ENCODE data around the gene IRF2BP2. TPM values are rescaled to one million over a fixed set of nuclear protein-coding genes. Genes with fewer than 3 reads are reported as not detected.

IRF2BP2 gene
- total and polyA plus RNA-seq, 10 of the 15 experiments (the other 5 are each of a cell fraction or from before 2014, with no cell fraction given) = 7.5 to 114 (median 52.3) TPM

GRCh38 chr1:234607109-234608024, 2.6 kb downstream of the IRF2BP2 start (continued):
- TF ChIP-seq, protein P1, sequence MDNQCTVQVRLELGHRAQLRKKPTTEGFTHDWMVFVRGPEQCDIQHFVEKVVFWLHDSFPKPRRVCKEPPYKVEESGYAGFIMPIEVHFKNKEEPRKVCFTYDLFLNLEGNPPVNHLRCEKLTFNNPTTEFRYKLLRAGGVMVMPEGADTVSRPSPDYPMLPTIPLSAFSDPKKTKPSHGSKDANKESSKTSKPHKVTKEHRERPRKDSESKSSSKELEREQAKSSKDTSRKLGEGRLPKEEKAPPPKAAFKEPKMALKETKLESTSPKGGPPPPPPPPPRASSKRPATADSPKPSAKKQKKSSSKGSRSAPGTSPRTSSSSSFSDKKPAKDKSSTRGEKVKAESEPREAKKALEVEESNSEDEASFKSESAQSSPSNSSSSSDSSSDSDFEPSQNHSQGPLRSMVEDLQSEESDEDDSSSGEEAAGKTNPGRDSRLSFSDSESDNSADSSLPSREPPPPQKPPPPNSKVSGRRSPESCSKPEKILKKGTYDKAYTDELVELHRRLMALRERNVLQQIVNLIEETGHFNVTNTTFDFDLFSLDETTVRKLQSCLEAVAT (IDR thresholded peaks at IDR 0.05) = peak; percentile 80
- TF ChIP-seq ZNF274 (IDR thresholded peaks at IDR 0.05; ENCODE audit: insufficient read depth, insufficient read length) (no peak), ZSCAN29 (IDR thresholded peaks at IDR 0.05) (peak; percentile 33; the same call in 1 of the 2 replicates), PML (IDR thresholded peaks at IDR 0.05; ENCODE audit: low read length) (no peak), MEF2B (IDR thresholded peaks at IDR 0.05; ENCODE audit: partially characterized antibody, poor library complexity, severe bottlenecking) (peak; percentile 74), SMARCA5 (IDR thresholded peaks at IDR 0.05) (peak; percentile 33; the same call in 1 of the 2 replicates), BCL11A (IDR thresholded peaks at IDR 0.05; ENCODE audit: low read depth, low read length) (no peak), EGR1 (IDR thresholded peaks at IDR 0.05; ENCODE audit: borderline replicate concordance in 1 of 2, low read depth in 2 of 2, low read length in 2 of 2) (no peak), CEBPZ (IDR thresholded peaks at IDR 0.05; ENCODE audit: low read depth, low read length) (no peak), USF2 (IDR thresholded peaks at IDR 0.05; ENCODE audit: borderline replicate concordance, low read depth, low read length) (no peak; the same call in 1 of the 2 replicates), CREM (IDR thresholded peaks at IDR 0.05; ENCODE audit: low read depth) (no peak), ASH2L (IDR thresholded peaks at IDR 0.05; ENCODE audit: borderline replicate concordance, low read depth) (no peak), BCLAF1 (IDR thresholded peaks at IDR 0.05) (0 out of 2 replicates have a peak, but pooled peaks have one; percentile 46), YY1 (IDR thresholded peaks at IDR 0.05; ENCODE audit: low read depth, low read length) (no peak), BACH1 (IDR thresholded peaks at IDR 0.05; ENCODE audit: borderline replicate concordance) (no peak), ZNF217 (IDR thresholded peaks at IDR 0.05) (no peak)
- TF ChIP-seq, protein P2, sequence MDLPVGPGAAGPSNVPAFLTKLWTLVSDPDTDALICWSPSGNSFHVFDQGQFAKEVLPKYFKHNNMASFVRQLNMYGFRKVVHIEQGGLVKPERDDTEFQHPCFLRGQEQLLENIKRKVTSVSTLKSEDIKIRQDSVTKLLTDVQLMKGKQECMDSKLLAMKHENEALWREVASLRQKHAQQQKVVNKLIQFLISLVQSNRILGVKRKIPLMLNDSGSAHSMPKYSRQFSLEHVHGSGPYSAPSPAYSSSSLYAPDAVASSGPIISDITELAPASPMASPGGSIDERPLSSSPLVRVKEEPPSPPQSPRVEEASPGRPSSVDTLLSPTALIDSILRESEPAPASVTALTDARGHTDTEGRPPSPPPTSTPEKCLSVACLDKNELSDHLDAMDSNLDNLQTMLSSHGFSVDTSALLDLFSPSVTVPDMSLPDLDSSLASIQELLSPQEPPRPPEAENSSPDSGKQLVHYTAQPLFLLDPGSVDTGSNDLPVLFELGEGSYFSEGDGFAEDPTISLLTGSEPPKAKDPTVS (IDR thresholded peaks at IDR 0.05; ENCODE audit: low read depth, low read length) = no peak
